SK-N-SH treated with all-trans-retinoic acid at 6 μM for 48 hours (cell line): Measurements from ENCODE around the gene MYH9.
"Not testable (repeated sequence)": the region's sequence is repeated elsewhere in the genome, so short reads cannot be mapped to it uniquely, and the experiment has no call there.

Experiments used
- BACH2 ChIP-seq: fragments of 250-450 bp; sonication (Bioruptor Pico); IDR thresholded peaks from 2 replicates; pipeline ENCODE4 v1.9.0; 2021; ENCODE audit warnings: mild to moderate bottlenecking, borderline replicate concordance
- CREB5 ChIP-seq: fragments of 250-450 bp; sonication (Bioruptor Pico); IDR thresholded peaks from 2 replicates; pipeline ENCODE4 v1.5.1; 2020; ENCODE audit warnings: low read depth, mild to moderate bottlenecking, moderate library complexity
- CSRNP3 ChIP-seq: fragments of 250-450 bp; sonication (Bioruptor Pico); IDR thresholded peaks from 2 replicates; pipeline ENCODE4 v1.5.1; 2021; ENCODE audit warnings: mild to moderate bottlenecking, moderate library complexity
- ESRRG ChIP-seq: fragments of 250-450 bp; sonication (Bioruptor Pico); IDR thresholded peaks from 2 replicates; pipeline ENCODE4 v1.6.1; 2021; ENCODE audit warnings: mild to moderate bottlenecking
- ISL1 ChIP-seq: fragments of 250-450 bp; sonication (Bioruptor Pico); IDR thresholded peaks from 2 replicates; pipeline ENCODE4 v2.1.2; 2022; ENCODE audit warnings: mild to moderate bottlenecking, moderate library complexity
- PATZ1 ChIP-seq: fragments of 250-450 bp; sonication (Bioruptor Pico); IDR thresholded peaks from 2 replicates; pipeline ENCODE4 v1.8.0; 2020; ENCODE audit warnings: mild to moderate bottlenecking, moderate library complexity, borderline replicate concordance
- POU6F1 ChIP-seq: fragments of 250-450 bp; sonication (Bioruptor Pico); IDR thresholded peaks from 2 replicates; pipeline ENCODE4 v1.8.0; 2021; ENCODE audit warnings: low read depth, mild to moderate bottlenecking, moderate library complexity, borderline replicate concordance
- PPARA ChIP-seq: fragments of 250-450 bp; sonication (Bioruptor Pico); IDR thresholded peaks from 2 replicates; pipeline ENCODE4 v1.5.0; 2020; ENCODE audit warnings: mild to moderate bottlenecking, borderline replicate concordance
- RARB ChIP-seq: fragments of 250-450 bp; sonication (Bioruptor Pico); IDR thresholded peaks from 2 replicates; pipeline ENCODE4 v1.8.0; 2021; ENCODE audit warnings: mild to moderate bottlenecking, moderate library complexity
- SNAI2 ChIP-seq: fragments of 250-450 bp; sonication (Bioruptor Pico); IDR thresholded peaks from 2 replicates; pipeline ENCODE4 v1.5.0; 2020; ENCODE audit warnings: mild to moderate bottlenecking, moderate library complexity
- TCF4 ChIP-seq: fragments of 250-450 bp; sonication (Bioruptor Pico); IDR thresholded peaks from 2 replicates; pipeline ENCODE4 v1.8.0; 2021; ENCODE audit warnings: mild to moderate bottlenecking, moderate library complexity, borderline replicate concordance
- TOX ChIP-seq: fragments of 250-450 bp; sonication (Bioruptor Pico); IDR thresholded peaks from 2 replicates; pipeline ENCODE4 v1.8.0; 2021; ENCODE audit warnings: mild to moderate bottlenecking, moderate library complexity, borderline replicate concordance
- ZNF8 ChIP-seq: fragments of 450-650 bp; formaldehyde crosslinking; IDR thresholded peaks from 2 replicates; pipeline ENCODE4 v1.5.0; 2020; ENCODE audit warnings: mild to moderate bottlenecking, moderate library complexity

- TF ChIP-seq CREB5 (CRISPR knock-in tag); SNAI2 (CRISPR knock-in tag); PATZ1 (CRISPR knock-in tag); BACH2; POU6F1 (CRISPR knock-in tag); ZNF8 (CRISPR knock-in tag); TCF4 (CRISPR knock-in tag); ISL1 (CRISPR knock-in tag); CSRNP3 (CRISPR knock-in tag); RARB (CRISPR knock-in tag); PPARA; ESRRG (CRISPR knock-in tag); TOX: not testable (repeated sequence)
Observed at GRCh38 chr22:36262307-36262706, 125.5 kb downstream of the MYH9 start.
